ENCODE measurements around the gene GABRR3. TPM values are rescaled to one million over a fixed set of nuclear protein-coding genes. Genes with fewer than 3 reads are reported as not detected.

The GABRR3 gene
- total RNA-seq, 1 donor from 2014 or later = not detected

DNA sequence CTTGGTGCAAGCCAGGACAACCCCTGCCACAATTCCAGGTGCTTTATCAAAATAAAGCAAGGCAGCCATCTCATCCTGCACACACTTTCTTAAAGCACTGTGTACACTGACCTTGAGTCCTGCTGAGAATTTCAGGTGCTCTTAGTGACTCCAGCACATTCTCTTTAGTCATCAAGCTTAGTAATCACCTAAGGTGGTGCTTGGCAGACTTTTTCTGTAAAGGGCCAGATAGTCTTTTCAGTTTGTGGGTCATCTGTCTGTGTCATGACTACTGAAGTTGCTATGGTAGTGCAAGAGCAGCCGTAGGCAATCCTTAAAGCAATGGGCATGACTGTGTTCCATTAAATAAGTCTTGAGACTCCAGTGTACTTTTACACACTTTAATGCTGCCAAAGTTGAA, 99.3 kb downstream of the GABRR3 start:
- H3K4me1 ChIP-seq = peaks cover 19% of the 10 kb centered on the region
- no peak for DNase-seq
- no peak overlapping the region for H3K27ac ChIP-seq (replicated peaks)
- H3K4me3 ChIP-seq = no peak overlapping the region
- no peak for TF ChIP-seq CTCF (IDR thresholded peaks at IDR 0.05; ENCODE audit: borderline replicate concordance)
- peaks cover 76% of the 10 kb centered on the region for H3K36me3 ChIP-seq
- intact Hi-C loops (cut with micrococcal nuclease) = loop anchor here (10.0 kb wide), 1 partner anchor 141 kb away; no protein-coding TSS in a partner anchor
- H3K27me3 ChIP-seq (ENCODE audit: low read depth) = no peaks in the 10 kb centered on the region
- no peaks in the 10 kb centered on the region for H3K9me3 ChIP-seq (replicated peaks)

Other genes with a start within 250 kb of the GABRR3 start
- 19.9 TPM for gene CRYBG3, start 213.3 kb downstream of the GABRR3 start, total RNA-seq
- 9.5 TPM for gene RIOX2, start 62.9 kb downstream of the GABRR3 start, total RNA-seq
- gene OR5AC2, start 51.9 kb upstream of the GABRR3 start, total RNA-seq = not detected
- gene OR5H1, start 95.4 kb upstream of the GABRR3 start, total RNA-seq = not detected
- not detected for gene OR5H14, start 112.2 kb upstream of the GABRR3 start, total RNA-seq
- gene OR5H15, start 131.4 kb upstream of the GABRR3 start, total RNA-seq = not detected
- gene OR5H6, start 228.9 kb upstream of the GABRR3 start, total RNA-seq = not detected
- not detected for gene OR5H2, start 247.2 kb upstream of the GABRR3 start, total RNA-seq

All from left ventricle myocardium inferior (tissue), 1 donor.